Spleen (tissue), 7 donors: Measurements from ENCODE around the gene VPS26B.

Source experiments
- POLR2AphosphoS5 ChIP-seq, 3 donors: sonication (generic); formaldehyde crosslinking; IDR thresholded peaks; one replicate each; pipeline ENCODE4 v1.5.1; 2017; ENCODE audit warnings: antibody characterized with exemption in 3 of 3
- TF ChIP-seq, protein P1 (sequence below), 11 experiments: fragments of 200-600 bp in 7 of 11; fragments of 450-650 bp in 4 of 11; sonication (generic) in 4 of 11; IDR thresholded peaks in 8 of 11; conservative IDR thresholded peaks in 3 of 11; 1 replicate in 7 of 11; 2 replicates in 4 of 11; pipeline versions ENCODE4 v1.4.0 to v1.8.0; 2016 to 2021; ENCODE audit warnings: antibody characterized with exemption in 11 of 11, inconsistent platforms in 4 of 11, mild to moderate bottlenecking in 1 of 11
- donor health status: DM: no; HTN: no; CAD: no; lungs with moderate emphysema.
- donor health status: DM: no; HTN: no; CAD: no.
- donor health status: DM: no; HTN: no; CAD: no.

GRCh38 chr11:134287561-134287960 lies 63.1 kb downstream of the VPS26B start:
- TF ChIP-seq, protein P1, sequence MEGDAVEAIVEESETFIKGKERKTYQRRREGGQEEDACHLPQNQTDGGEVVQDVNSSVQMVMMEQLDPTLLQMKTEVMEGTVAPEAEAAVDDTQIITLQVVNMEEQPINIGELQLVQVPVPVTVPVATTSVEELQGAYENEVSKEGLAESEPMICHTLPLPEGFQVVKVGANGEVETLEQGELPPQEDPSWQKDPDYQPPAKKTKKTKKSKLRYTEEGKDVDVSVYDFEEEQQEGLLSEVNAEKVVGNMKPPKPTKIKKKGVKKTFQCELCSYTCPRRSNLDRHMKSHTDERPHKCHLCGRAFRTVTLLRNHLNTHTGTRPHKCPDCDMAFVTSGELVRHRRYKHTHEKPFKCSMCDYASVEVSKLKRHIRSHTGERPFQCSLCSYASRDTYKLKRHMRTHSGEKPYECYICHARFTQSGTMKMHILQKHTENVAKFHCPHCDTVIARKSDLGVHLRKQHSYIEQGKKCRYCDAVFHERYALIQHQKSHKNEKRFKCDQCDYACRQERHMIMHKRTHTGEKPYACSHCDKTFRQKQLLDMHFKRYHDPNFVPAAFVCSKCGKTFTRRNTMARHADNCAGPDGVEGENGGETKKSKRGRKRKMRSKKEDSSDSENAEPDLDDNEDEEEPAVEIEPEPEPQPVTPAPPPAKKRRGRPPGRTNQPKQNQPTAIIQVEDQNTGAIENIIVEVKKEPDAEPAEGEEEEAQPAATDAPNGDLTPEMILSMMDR (IDR thresholded peaks at IDR 0.05 in 8 of 11, conservative IDR thresholded peaks at IDR 0.05 in 3 of 11), result no peak
- no peak for TF ChIP-seq POLR2AphosphoS5 (IDR thresholded peaks at IDR 0.05)
